HT1080 (cell line): Measurements from ENCODE around the gene ARHGEF11. TPM values are rescaled to one million over a fixed set of nuclear protein-coding genes. Genes with fewer than 3 reads are reported as not detected.

Experiments used
- DNase-seq: peaks from one replicate; pipeline ENCODE4 v3.0.0-alpha.2; 2015; ENCODE audit warnings: low read depth
- total RNA-seq: library from RNA; depleted of rRNA; stranded (reverse); fragments of >200 nt; shearing (Covaris generic); gene quantifications from 2 replicates; pipeline ENCODE4 v1.2.3, GENCODE V29; 2014

The ARHGEF11 gene
- total RNA-seq, 1 experiment from 2014 or later = 17.7 TPM

GRCh38 chr1:156898161-156898566 lies 147.4 kb downstream of the ARHGEF11 start:
- DNase-seq = peak; percentile 93

- DNase-seq = peak; percentile 75
Measured at GRCh38 chr1:156897078-156897825, 148.3 kb downstream of the ARHGEF11 start.

GRCh38 chr1:156896490-156897033 lies 149.0 kb downstream of the ARHGEF11 start:
- peak; percentile 96 for DNase-seq

GRCh38 chr1:156895927-156896326 lies 149.6 kb downstream of the ARHGEF11 start:
- DNase-seq = no peak

GRCh38 chr1:156895455-156895812 lies 150.1 kb downstream of the ARHGEF11 start:
- DNase-seq = no peak

GRCh38 chr1:156894711-156895454 lies 150.7 kb downstream of the ARHGEF11 start:
- DNase-seq = no peak

- DNase-seq = no peak
Measured at GRCh38 chr1:156894001-156894400, 151.5 kb downstream of the ARHGEF11 start.

GRCh38 chr1:156893048-156893953 lies 152.2 kb downstream of the ARHGEF11 start, which contains the start of gene PEAR1:
Gene PEAR1 (plus strand): TSS chr1:156893718. CDS start chr1:156903927, 10,209 bp downstream.
- DNase-seq = no peak

- DNase-seq = peak; percentile 76
Measured at GRCh38 chr1:156892190-156893047, 153.1 kb downstream of the ARHGEF11 start.

GRCh38 chr1:156889802-156890580 lies 155.6 kb downstream of the ARHGEF11 start:
- DNase-seq = peak; percentile 69

GRCh38 chr1:156887734-156888133 lies 157.8 kb downstream of the ARHGEF11 start:
- no peak for DNase-seq

- DNase-seq = no peak
Measured at GRCh38 chr1:156887317-156887716, 158.2 kb downstream of the ARHGEF11 start.

- DNase-seq = no peak
Measured at GRCh38 chr1:156886583-156887281, 158.8 kb downstream of the ARHGEF11 start.

GRCh38 chr1:156885880-156886355 lies 159.6 kb downstream of the ARHGEF11 start:
- no peak for DNase-seq

- no peak for DNase-seq
Measured at GRCh38 chr1:156885314-156885713, 160.2 kb downstream of the ARHGEF11 start.
